Smooth muscle cell (in vitro differentiated cells): ENCODE data around the gene MLF2. TPM values are rescaled to one million over a fixed set of nuclear protein-coding genes. Genes with fewer than 3 reads are reported as not detected.

ENCODE experiments used
- DNase-seq: peaks from one replicate; lab custom pipeline; 2025; ENCODE audit not compliant: unreplicated experiment; lab: John Stamatoyannopoulos, UW
- H2AFZ ChIP-seq: fragments of 200-600 bp; sonication (generic); 2 replicates; pipeline ENCODE4 v1.6.0; 2016; ENCODE audit warnings: antibody characterized with exemption, low read depth, mild to moderate bottlenecking
- H3F3A ChIP-seq: fragments of 200-600 bp; sonication (generic); 2 replicates; pipeline ENCODE4 v1.6.0; 2017; ENCODE audit warnings: antibody characterized with exemption, low read depth
- H3K27ac ChIP-seq: fragments of 200-600 bp; sonication (generic); 2 replicates; pipeline ENCODE4 v1.5.1; 2016; ENCODE audit warnings: low read depth, mild to moderate bottlenecking
- H3K27me3 ChIP-seq: fragments of 200-600 bp; sonication (generic); 2 replicates; pipeline ENCODE4 v1.6.1; 2016; ENCODE audit warnings: low read depth, mild to moderate bottlenecking
- H3K36me3 ChIP-seq: fragments of 200-600 bp; sonication (generic); 2 replicates; pipeline ENCODE4 v1.5.1; 2016; ENCODE audit warnings: low read depth
- H3K4me1 ChIP-seq: fragments of 200-600 bp; sonication (generic); 2 replicates; pipeline ENCODE4 v1.5.1; 2016; ENCODE audit warnings: low read depth
- H3K4me2 ChIP-seq: fragments of 200-600 bp; sonication (generic); 2 replicates; pipeline ENCODE4 v1.6.0; 2016; ENCODE audit warnings: mild to moderate bottlenecking
- H3K4me3 ChIP-seq: fragments of 200-600 bp; sonication (generic); 2 replicates; pipeline ENCODE4 v1.5.1; 2016; ENCODE audit warnings: mild to moderate bottlenecking
- H3K79me2 ChIP-seq: fragments of 200-600 bp; sonication (generic); 2 replicates; pipeline ENCODE4 v1.6.0; 2016; ENCODE audit warnings: low read depth, mild to moderate bottlenecking
- H3K9ac ChIP-seq: fragments of 200-600 bp; sonication (generic); 2 replicates; pipeline ENCODE4 v1.6.0; 2016; ENCODE audit warnings: low read depth
- H3K9me3 ChIP-seq: fragments of 200-600 bp; sonication (generic); replicated peaks from 2 replicates; pipeline ENCODE4 v1.5.1; 2016; ENCODE audit warnings: low read depth
- H4K20me1 ChIP-seq: fragments of 200-600 bp; sonication (generic); 2 replicates; pipeline ENCODE4 v1.6.0; 2016; ENCODE audit warnings: low read depth
- WGBS: methylation state at CpG from one replicate; pipeline ENCODE4 v1.1.7; 2016; ENCODE audit warnings: low lambda C conversion rate; 5-methylcytosine and 5-hydroxymethylcytosine counted together
- polyA plus RNA-seq: library from polyadenylated mRNA; unstranded; fragments of >200 nt; fragmentation: Nextera tagmentation; extraction: Ambion mirVana; gene quantifications from 2 replicates; pipeline ENCODE4 v1.2.1, GENCODE V29; 2016
- total RNA-seq: library from RNA; depleted of rRNA; stranded (reverse); fragments of >200 nt; gene quantifications from 2 replicates; pipeline ENCODE4 v1.2.3, GENCODE V29; 2014
- TF ChIP-seq, protein P1 (sequence below): fragments of 200-600 bp; sonication (generic); IDR thresholded peaks from 2 replicates; pipeline ENCODE4 v1.5.1; 2017; ENCODE audit warnings: borderline replicate concordance, mild to moderate bottlenecking, antibody characterized with exemption; ENCODE audit not compliant: insufficient read depth, poor library complexity, severe bottlenecking

The MLF2 gene
- total and polyA plus RNA-seq, 2 experiments from 2014 or later, result 185 to 381 TPM

DNA sequence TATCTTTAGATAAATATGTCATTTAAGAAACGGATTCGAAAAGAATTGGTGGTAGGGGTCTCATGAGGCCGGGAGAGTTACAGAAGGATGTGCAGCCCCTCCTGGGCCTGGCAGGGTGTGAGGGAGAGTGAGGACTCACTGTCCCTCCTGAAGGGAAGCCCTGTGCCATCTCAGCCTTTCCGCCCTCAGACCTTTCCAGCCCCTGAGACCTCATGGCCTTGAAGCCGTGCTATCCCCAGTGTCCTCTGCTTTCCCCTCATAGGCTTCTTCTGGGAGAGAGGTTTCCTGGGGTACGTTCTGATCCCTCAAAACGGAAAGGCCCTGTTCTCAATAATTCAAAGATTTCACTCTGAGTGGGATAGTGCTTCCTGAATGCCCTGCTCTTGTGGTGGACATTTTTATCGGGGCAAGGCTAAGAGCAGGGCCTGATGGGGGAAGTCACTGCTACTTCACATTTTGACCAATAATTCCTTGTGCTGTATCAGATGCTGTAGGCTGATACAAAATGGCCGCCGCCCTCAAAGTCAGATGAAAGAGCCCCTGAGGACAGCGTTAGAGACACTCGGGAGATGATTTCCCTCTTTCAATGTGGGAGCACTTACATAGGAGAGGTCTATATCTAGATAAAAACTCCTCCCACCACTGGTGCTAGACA is 37.7 kb upstream of the MLF2 start:
- 94% methylated on average over 12 of the region's 12 CpGs for WGBS
- Histone ChIP-seq H4K20me1 (no peaks in the 10 kb centered on the region), H3K4me3 (no peak overlapping the region), H3K27me3 (no peaks in the 10 kb centered on the region), H3F3A (no peaks in the 10 kb centered on the region), H2AFZ (no peak overlapping the region), H3K9ac (no peak overlapping the region), H3K4me1 (peaks cover 17% of the 10 kb centered on the region), H3K79me2 (no peaks in the 10 kb centered on the region), H3K27ac (no peak overlapping the region), H3K9me3 (no peaks in the 10 kb centered on the region), H3K36me3 (no peaks in the 10 kb centered on the region), H3K4me2 (no peak overlapping the region)
- DNase-seq, result no peak
- TF ChIP-seq, protein P1, sequence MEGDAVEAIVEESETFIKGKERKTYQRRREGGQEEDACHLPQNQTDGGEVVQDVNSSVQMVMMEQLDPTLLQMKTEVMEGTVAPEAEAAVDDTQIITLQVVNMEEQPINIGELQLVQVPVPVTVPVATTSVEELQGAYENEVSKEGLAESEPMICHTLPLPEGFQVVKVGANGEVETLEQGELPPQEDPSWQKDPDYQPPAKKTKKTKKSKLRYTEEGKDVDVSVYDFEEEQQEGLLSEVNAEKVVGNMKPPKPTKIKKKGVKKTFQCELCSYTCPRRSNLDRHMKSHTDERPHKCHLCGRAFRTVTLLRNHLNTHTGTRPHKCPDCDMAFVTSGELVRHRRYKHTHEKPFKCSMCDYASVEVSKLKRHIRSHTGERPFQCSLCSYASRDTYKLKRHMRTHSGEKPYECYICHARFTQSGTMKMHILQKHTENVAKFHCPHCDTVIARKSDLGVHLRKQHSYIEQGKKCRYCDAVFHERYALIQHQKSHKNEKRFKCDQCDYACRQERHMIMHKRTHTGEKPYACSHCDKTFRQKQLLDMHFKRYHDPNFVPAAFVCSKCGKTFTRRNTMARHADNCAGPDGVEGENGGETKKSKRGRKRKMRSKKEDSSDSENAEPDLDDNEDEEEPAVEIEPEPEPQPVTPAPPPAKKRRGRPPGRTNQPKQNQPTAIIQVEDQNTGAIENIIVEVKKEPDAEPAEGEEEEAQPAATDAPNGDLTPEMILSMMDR, result no peak

DNA sequence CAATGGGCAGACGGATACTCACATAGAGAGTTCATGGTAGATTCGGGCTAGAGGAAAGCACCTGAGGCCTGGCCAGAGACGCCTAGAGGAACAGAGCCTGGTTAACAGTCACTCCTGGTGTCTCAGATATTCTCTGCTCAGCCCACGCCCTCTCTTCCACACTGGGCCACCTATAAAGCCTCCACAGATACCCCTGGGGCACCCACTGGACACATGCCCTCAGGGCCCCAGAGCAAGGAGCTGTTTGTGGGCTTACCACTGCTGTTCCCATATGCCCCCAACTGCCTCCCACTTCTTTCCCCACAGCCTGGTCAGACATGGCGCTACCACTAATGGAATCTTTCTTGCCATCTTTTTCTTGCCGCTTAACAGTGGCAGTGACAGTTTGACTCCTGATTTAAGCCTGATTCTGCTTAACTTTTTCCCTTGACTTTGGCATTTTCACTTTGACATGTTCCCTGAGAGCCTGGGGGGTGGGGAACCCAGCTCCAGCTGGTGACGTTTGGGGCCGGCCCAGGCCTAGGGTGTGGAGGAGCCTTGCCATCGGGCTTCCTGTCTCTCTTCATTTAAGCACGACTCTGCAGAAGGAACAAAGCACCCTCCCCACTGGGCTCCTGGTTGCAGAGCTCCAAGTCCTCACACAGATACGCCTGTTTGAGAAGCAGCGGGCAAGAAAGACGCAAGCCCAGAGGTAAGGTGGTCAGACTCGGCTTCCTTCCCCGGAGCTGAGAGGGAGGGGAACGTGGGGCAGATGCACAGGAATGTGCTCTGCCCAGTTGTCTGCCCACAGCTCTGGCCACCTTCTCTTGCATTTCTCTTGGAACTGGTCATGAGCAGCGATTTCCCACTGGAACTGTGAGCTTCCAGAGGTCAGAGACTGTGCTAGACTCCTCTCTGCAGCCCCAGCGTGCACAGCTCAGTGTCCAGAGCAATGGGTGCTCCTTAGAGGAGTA is 36.3 kb upstream of the MLF2 start, which contains the start of gene CD4:
Gene CD4, plus strand, starts transcription at position 557 of the 953 bp plus-strand sequence. CDS start 10,611 bp downstream, outside the sequence.
- H3K9ac ChIP-seq, result no peak within 1 kb of the TSS
- no peak for DNase-seq
- no peak within 1 kb of the TSS for H3K4me2 ChIP-seq
- no peaks in the 10 kb centered on the region for H3K36me3 ChIP-seq
- no peaks in the 10 kb centered on the region for H3K9me3 ChIP-seq
- H3K4me3 ChIP-seq, result no peak within 1 kb of the TSS
- H2AFZ ChIP-seq, result no peak within 1 kb of the TSS
- TF ChIP-seq, protein P1, result no peak
- no peaks in the 10 kb centered on the region for H3F3A ChIP-seq
- peaks cover 17% of the 10 kb centered on the region for H3K4me1 ChIP-seq
- no peaks in the 10 kb centered on the region for H4K20me1 ChIP-seq
- 66% methylated on average over 17 of the region's 18 CpGs for WGBS
- no peaks in the 10 kb centered on the region for H3K79me2 ChIP-seq
- H3K27ac ChIP-seq, result no peak within 1 kb of the TSS
- H3K27me3 ChIP-seq, result no peaks in the 10 kb centered on the region

DNA sequence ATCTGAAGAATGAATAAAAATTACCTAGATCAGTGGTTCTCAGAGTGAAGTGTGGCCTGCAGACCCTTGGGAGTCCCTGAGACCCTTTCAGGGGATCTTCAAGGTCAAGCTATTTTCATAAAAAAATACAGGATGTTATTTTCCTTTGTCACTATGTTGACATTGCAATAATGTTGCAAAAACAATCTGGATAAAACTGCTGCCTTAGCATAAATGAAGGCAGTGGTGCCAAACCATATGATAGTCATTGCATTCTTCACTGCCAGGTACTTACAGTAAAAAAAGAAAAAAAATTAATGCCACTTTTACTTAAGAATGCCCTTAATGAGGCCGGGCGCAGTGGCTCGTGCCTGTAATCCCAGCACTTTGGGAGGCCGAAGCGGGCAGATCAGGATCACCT is 34.4 kb upstream of the MLF2 start:
- H3K36me3 ChIP-seq, result no peaks in the 10 kb centered on the region
- H4K20me1 ChIP-seq, result no peaks in the 10 kb centered on the region
- WGBS, result 95% methylated on average over 5 of the region's 5 CpGs
- no peak overlapping the region for H3K4me3 ChIP-seq
- TF ChIP-seq, protein P1, result no peak
- H3K27me3 ChIP-seq, result no peaks in the 10 kb centered on the region
- no peak overlapping the region for H3K9ac ChIP-seq
- DNase-seq, result no peak
- H3K27ac ChIP-seq, result no peak overlapping the region
- H3K9me3 ChIP-seq, result no peaks in the 10 kb centered on the region
- H2AFZ ChIP-seq, result no peak overlapping the region
- H3K4me2 ChIP-seq, result no peak overlapping the region
- peaks cover 9% of the 10 kb centered on the region for H3K4me1 ChIP-seq
- H3F3A ChIP-seq, result no peaks in the 10 kb centered on the region
- H3K79me2 ChIP-seq, result no peaks in the 10 kb centered on the region
